KOPT-K1 (cell line): ENCODE measurements around the gene SLC17A1.

Source experiments
- H3K27ac ChIP-seq: fragments of 200-600 bp; sonication (generic); 2 replicates; pipeline ENCODE4 v1.5.1; 2016; ENCODE audit warnings: antibody characterized with exemption, mild to moderate bottlenecking, low read depth, low read length; ENCODE audit not compliant: poor library complexity, severe bottlenecking
- H3K36me3 ChIP-seq: fragments of 200-600 bp; sonication (generic); 2 replicates; pipeline ENCODE4 v1.5.1; 2017; ENCODE audit warnings: antibody characterized with exemption, mild to moderate bottlenecking, low read length, moderate library complexity; ENCODE audit not compliant: insufficient read depth
- H3K9me3 ChIP-seq: fragments of 200-600 bp; sonication (generic); 2 replicates; pipeline ENCODE4 v1.5.1; 2017; ENCODE audit warnings: antibody characterized with exemption, low read length, mild to moderate bottlenecking; ENCODE audit not compliant: insufficient read depth, poor library complexity, severe bottlenecking

SLC17A1 gene

GRCh38 chr6:25793970-25794369 lies 37.9 kb downstream of the SLC17A1 start:
- H3K9me3 ChIP-seq = no peaks in the 10 kb centered on the region
- no peaks in the 10 kb centered on the region for H3K36me3 ChIP-seq
- H3K27ac ChIP-seq = no peak overlapping the region

- H3K27ac ChIP-seq = no peak overlapping the region
- no peaks in the 10 kb centered on the region for H3K9me3 ChIP-seq
- H3K36me3 ChIP-seq = no peaks in the 10 kb centered on the region
These were observed 39.8 kb downstream of the SLC17A1 start for GRCh38 chr6:25792016-25792415.

GRCh38 chr6:25789475-25789874 lies 42.4 kb downstream of the SLC17A1 start:
- Histone ChIP-seq H3K27ac (no peak overlapping the region), H3K9me3 (no peaks in the 10 kb centered on the region)

GRCh38 chr6:25788305-25788922 lies 43.4 kb downstream of the SLC17A1 start:
- H3K9me3 ChIP-seq = no peaks in the 10 kb centered on the region
- no peak overlapping the region for H3K27ac ChIP-seq
- no peaks in the 10 kb centered on the region for H3K36me3 ChIP-seq

More at GRCh38 chr6:25789475-25789874, 42.4 kb downstream of the SLC17A1 start:
- no peaks in the 10 kb centered on the region for H3K36me3 ChIP-seq

GRCh38 chr6:25787428-25787827 lies 44.4 kb downstream of the SLC17A1 start:
- no peak overlapping the region for H3K27ac ChIP-seq
- H3K36me3 ChIP-seq = no peaks in the 10 kb centered on the region
- no peaks in the 10 kb centered on the region for H3K9me3 ChIP-seq

GRCh38 chr6:25781134-25781533 lies 50.7 kb downstream of the SLC17A1 start:
- H3K27ac ChIP-seq = no peak overlapping the region
- no peaks in the 10 kb centered on the region for H3K36me3 ChIP-seq
- H3K9me3 ChIP-seq = no peaks in the 10 kb centered on the region

- no peaks in the 10 kb centered on the region for H3K9me3 ChIP-seq
- H3K36me3 ChIP-seq = no peaks in the 10 kb centered on the region
These were observed 53.8 kb downstream of the SLC17A1 start for GRCh38 chr6:25777856-25778649.

GRCh38 chr6:25777031-25777430 lies 54.8 kb downstream of the SLC17A1 start:
- H3K9me3 ChIP-seq = no peaks in the 10 kb centered on the region
- no peaks in the 10 kb centered on the region for H3K36me3 ChIP-seq
- H3K27ac ChIP-seq = no peak overlapping the region

More at GRCh38 chr6:25777856-25778649, 53.8 kb downstream of the SLC17A1 start:
- H3K27ac ChIP-seq = no peak overlapping the region

- H3K9me3 ChIP-seq = no peaks in the 10 kb centered on the region
- H3K27ac ChIP-seq = no peak overlapping the region
- no peaks in the 10 kb centered on the region for H3K36me3 ChIP-seq
These were observed 57.6 kb downstream of the SLC17A1 start for GRCh38 chr6:25774120-25774715.

- no peaks in the 10 kb centered on the region for H3K9me3 ChIP-seq
- H3K36me3 ChIP-seq = no peaks in the 10 kb centered on the region
- H3K27ac ChIP-seq = no peak overlapping the region
These were observed 61.9 kb downstream of the SLC17A1 start for GRCh38 chr6:25769983-25770382.

- Histone ChIP-seq H3K9me3 (no peaks in the 10 kb centered on the region), H3K27ac (no peak overlapping the region), H3K36me3 (no peaks in the 10 kb centered on the region)
These were observed 63.3 kb downstream of the SLC17A1 start for GRCh38 chr6:25768566-25768965.

- Histone ChIP-seq H3K9me3 (no peaks in the 10 kb centered on the region), H3K27ac (no peak overlapping the region), H3K36me3 (no peaks in the 10 kb centered on the region)
These were observed 67.2 kb downstream of the SLC17A1 start for GRCh38 chr6:25764611-25765010.

- H3K36me3 ChIP-seq = no peaks in the 10 kb centered on the region
- no peak overlapping the region for H3K27ac ChIP-seq
These were observed 73.8 kb downstream of the SLC17A1 start for GRCh38 chr6:25757936-25758642.

GRCh38 chr6:25756382-25757363 lies 75.2 kb downstream of the SLC17A1 start:
- no peaks in the 10 kb centered on the region for H3K36me3 ChIP-seq
- no peaks in the 10 kb centered on the region for H3K9me3 ChIP-seq
- no peak overlapping the region for H3K27ac ChIP-seq

More at GRCh38 chr6:25757936-25758642, 73.8 kb downstream of the SLC17A1 start:
- no peaks in the 10 kb centered on the region for H3K9me3 ChIP-seq
